C4-2B (cell line): ENCODE results near the gene GSK3A.

ENCODE experiments used
- ZFX ChIP-seq: fragments of 450-650 bp; IDR thresholded peaks from 2 replicates; pipeline ENCODE4 v1.6.1; 2017
- TF ChIP-seq, protein P1 (sequence below): fragments of 450-650 bp; conservative IDR thresholded peaks from 2 replicates; pipeline ENCODE4 v1.5.1; 2017; ENCODE audit warnings: mild to moderate bottlenecking

DNA sequence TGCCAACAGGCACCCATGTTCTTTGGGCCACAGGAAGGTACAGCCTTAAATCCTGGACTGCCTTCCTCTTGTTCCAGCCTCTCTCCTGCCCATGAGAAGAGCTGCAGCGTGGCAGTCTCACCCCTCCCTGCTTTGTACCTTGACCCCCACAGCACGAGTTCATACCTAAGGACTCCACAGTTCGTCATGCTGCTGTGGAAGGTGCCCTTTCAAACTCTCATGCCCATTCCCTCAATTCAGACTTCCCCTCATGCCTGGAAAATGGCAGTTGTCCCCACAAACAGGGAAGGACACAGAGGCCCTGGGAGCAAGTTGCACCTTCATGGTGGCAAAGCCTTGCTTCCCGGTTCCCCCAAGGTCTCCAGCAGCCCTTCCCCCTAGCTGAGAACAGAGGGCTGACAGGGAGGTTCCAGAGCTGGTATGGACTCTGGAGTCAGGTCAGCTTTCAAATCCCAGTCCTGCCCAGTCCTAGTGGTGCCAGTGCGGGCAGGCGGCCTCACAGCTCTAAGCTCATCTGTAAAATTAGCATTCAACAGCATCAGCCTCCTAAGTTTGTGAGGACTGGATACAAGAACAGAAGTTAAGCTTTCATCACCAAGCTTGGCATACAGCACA is 8.6 kb downstream of the GSK3A start:
- TF ChIP-seq, protein P1, sequence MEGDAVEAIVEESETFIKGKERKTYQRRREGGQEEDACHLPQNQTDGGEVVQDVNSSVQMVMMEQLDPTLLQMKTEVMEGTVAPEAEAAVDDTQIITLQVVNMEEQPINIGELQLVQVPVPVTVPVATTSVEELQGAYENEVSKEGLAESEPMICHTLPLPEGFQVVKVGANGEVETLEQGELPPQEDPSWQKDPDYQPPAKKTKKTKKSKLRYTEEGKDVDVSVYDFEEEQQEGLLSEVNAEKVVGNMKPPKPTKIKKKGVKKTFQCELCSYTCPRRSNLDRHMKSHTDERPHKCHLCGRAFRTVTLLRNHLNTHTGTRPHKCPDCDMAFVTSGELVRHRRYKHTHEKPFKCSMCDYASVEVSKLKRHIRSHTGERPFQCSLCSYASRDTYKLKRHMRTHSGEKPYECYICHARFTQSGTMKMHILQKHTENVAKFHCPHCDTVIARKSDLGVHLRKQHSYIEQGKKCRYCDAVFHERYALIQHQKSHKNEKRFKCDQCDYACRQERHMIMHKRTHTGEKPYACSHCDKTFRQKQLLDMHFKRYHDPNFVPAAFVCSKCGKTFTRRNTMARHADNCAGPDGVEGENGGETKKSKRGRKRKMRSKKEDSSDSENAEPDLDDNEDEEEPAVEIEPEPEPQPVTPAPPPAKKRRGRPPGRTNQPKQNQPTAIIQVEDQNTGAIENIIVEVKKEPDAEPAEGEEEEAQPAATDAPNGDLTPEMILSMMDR, result no peak
- TF ChIP-seq ZFX, result no peak
